HepG2 (cell line): ENCODE data around the gene DRG1. TPM values are rescaled to one million over a fixed set of nuclear protein-coding genes. Genes with fewer than 3 reads are reported as not detected.
A peak's percentile ranks its signal among the peaks of the same experiment; 100 is the strongest.

Experiments used
- AFF4 ChIP-seq: sonication (generic); formaldehyde crosslinking; IDR thresholded peaks from 2 replicates; pipeline ENCODE4 v1.4.0; 2020; ENCODE audit warnings: missing genetic modification reagents
- ARID2 ChIP-seq: sonication (generic); formaldehyde crosslinking; IDR thresholded peaks from 2 replicates; pipeline ENCODE4 v1.8.1; 2022; ENCODE audit warnings: mild to moderate bottlenecking, missing genetic modification reagents, borderline replicate concordance
- ARNT ChIP-seq: fragments of 450-650 bp; IDR thresholded peaks from 2 replicates; pipeline ENCODE4 v1.6.1; 2017
- CEBPB ChIP-seq: IDR thresholded peaks from 2 replicates; pipeline ENCODE4 v1.6.1; 2011; ENCODE audit warnings: low read depth, low read length, improper control_type of control experiment, borderline replicate concordance
- DR1 ChIP-seq: sonication (generic); formaldehyde crosslinking; IDR thresholded peaks from 2 replicates; pipeline ENCODE4 v1.8.0; 2021; ENCODE audit warnings: mild to moderate bottlenecking, missing genetic modification reagents, inconsistent platforms
- EP300 ChIP-seq, 3 experiments: sonication (generic) in 1 of 3; formaldehyde crosslinking in 1 of 3; IDR thresholded peaks; 2 replicates each; pipeline versions ENCODE4 v1.5.1 to v1.6.1; 2011 to 2020; ENCODE audit warnings: low read depth in 2 of 3, low read length in 2 of 3, borderline replicate concordance in 1 of 3, improper control_type of control experiment in 1 of 3, mild to moderate bottlenecking in 1 of 3, missing genetic modification reagents in 1 of 3, moderate library complexity in 1 of 3
- ERF ChIP-seq: IDR thresholded peaks from 2 replicates; pipeline ENCODE4 v1.6.1; 2018; ENCODE audit warnings: missing biosample characterization, missing genetic modification reagents
- HDAC2 ChIP-seq: sonication (generic); formaldehyde crosslinking; IDR thresholded peaks from 2 replicates; pipeline ENCODE4 v1.4.0; 2020; ENCODE audit warnings: missing genetic modification reagents
- NFATC3 ChIP-seq: sonication (generic); formaldehyde crosslinking; IDR thresholded peaks from 2 replicates; pipeline ENCODE4 v1.5.1; 2020; ENCODE audit warnings: mild to moderate bottlenecking, missing genetic modification reagents
- POLR2G ChIP-seq: fragments of 200-400 bp; formaldehyde crosslinking; IDR thresholded peaks from 2 replicates; pipeline ENCODE4 v1.6.1; 2018; ENCODE audit warnings: mild to moderate bottlenecking, low read depth, low read length, moderate library complexity
- RBM39 ChIP-seq: fragments of 200-400 bp; formaldehyde crosslinking; IDR thresholded peaks from one replicate; pipeline ENCODE4 v1.6.1; 2018; ENCODE audit warnings: antibody characterized with exemption, mild to moderate bottlenecking, low read depth, low read length; ENCODE audit not compliant: poor library complexity, severe bottlenecking
- SMC3 ChIP-seq: IDR thresholded peaks from 2 replicates; pipeline ENCODE4 v1.6.1; 2011; ENCODE audit warnings: low read length, improper control_type of control experiment
- TBL1XR1 ChIP-seq: fragments of 150-350 bp; IDR thresholded peaks from 2 replicates; pipeline ENCODE4 v1.6.1; 2014; ENCODE audit warnings: borderline replicate concordance, low read length; ENCODE audit not compliant: partially characterized antibody
- TGIF2 ChIP-seq: IDR thresholded peaks from 2 replicates; pipeline ENCODE4 v1.6.1; 2016; ENCODE audit warnings: control low read depth, missing compliant biosample characterization
- ZBTB26 ChIP-seq: IDR thresholded peaks from 2 replicates; pipeline ENCODE4 v1.6.1; 2016; ENCODE audit warnings: missing compliant biosample characterization, missing genetic modification reagents, borderline replicate concordance
- ZBTB44 ChIP-seq: sonication (generic); formaldehyde crosslinking; IDR thresholded peaks from 2 replicates; pipeline ENCODE4 v1.4.0; 2020; ENCODE audit warnings: missing genetic modification reagents
- ZKSCAN8 ChIP-seq: IDR thresholded peaks from 2 replicates; pipeline ENCODE4 v1.6.1; 2016; ENCODE audit warnings: borderline replicate concordance, missing genetic modification reagents, missing compliant biosample characterization
- ZNF282 ChIP-seq: fragments of 450-650 bp; IDR thresholded peaks from 2 replicates; pipeline ENCODE4 v1.6.1; 2018; ENCODE audit not compliant: partially characterized antibody
- ZNF446 ChIP-seq: sonication (generic); formaldehyde crosslinking; IDR thresholded peaks from 2 replicates; pipeline ENCODE4 v1.5.0; 2020; ENCODE audit warnings: mild to moderate bottlenecking, missing genetic modification reagents
- ZNF724P ChIP-seq: sonication (generic); formaldehyde crosslinking; IDR thresholded peaks from 2 replicates; pipeline ENCODE4 v1.8.0; 2022; ENCODE audit warnings: missing genetic modification reagents, borderline replicate concordance
- ZNF746 ChIP-seq: sonication (generic); formaldehyde crosslinking; IDR thresholded peaks from 2 replicates; pipeline ENCODE4 v1.8.0; 2022; ENCODE audit warnings: mild to moderate bottlenecking, missing genetic modification reagents
- ZNF772 ChIP-seq: sonication (generic); formaldehyde crosslinking; IDR thresholded peaks from 2 replicates; pipeline ENCODE4 v1.5.0; 2020; ENCODE audit warnings: mild to moderate bottlenecking, missing genetic modification reagents
- ZNF841 ChIP-seq: sonication (generic); formaldehyde crosslinking; IDR thresholded peaks from 2 replicates; pipeline ENCODE4 v1.8.1; 2023; ENCODE audit warnings: missing genetic modification reagents, borderline replicate concordance
- polyA plus RNA-seq, 8 experiments: library from polyadenylated mRNA; depleted of rRNA in 3 of 8; stranded (reverse) in 7 of 8; unstranded in 1 of 8; fragments of >200 nt; fragmentation: Illumina TruSeq in 4 of 8; extraction: Trizol in 4 of 8; gene quantifications; 2 replicates each; pipeline versions ENCODE4 v1.2.1 to v1.2.3, GENCODE V29; 2011 to 2016; ENCODE audit warnings: low read depth in 4 of 8, missing spikeins in 1 of 8, mixed read lengths in 1 of 8; ENCODE audit not compliant: insufficient read depth in 1 of 8
- total RNA-seq, 5 experiments: library from RNA; depleted of rRNA; stranded (reverse); fragments of >200 nt; fragmentation: Illumina TruSeq; extraction: Trizol; gene quantifications; 2 replicates each; pipeline ENCODE4 v1.2.3, GENCODE V29; 2016; ENCODE audit warnings: low read depth in 1 of 5

The DRG1 gene
- total and polyA plus RNA-seq, 2 of the 13 experiments (the other 11 are each of a cell fraction or from before 2014, with no cell fraction given), result 59.0 to 94.8 TPM

- TF ChIP-seq RBM39 (peak; percentile 84), ZNF746 (CRISPR knock-in tag) (no peak), NFATC3 (CRISPR knock-in tag) (0 out of 2 replicates have a peak, but pooled peaks have one; percentile 19), ZNF282 (no peak), ZNF772 (peak; percentile 78), ZKSCAN8 (CRISPR knock-in tag) (0 out of 2 replicates have a peak, but pooled peaks have one; percentile 19), ZNF724P (CRISPR knock-in tag) (peak; percentile 67; the same call in 1 of the 2 replicates), HDAC2 (CRISPR knock-in tag) (peak; percentile 61; the same call in 1 of the 2 replicates), ARID2 (CRISPR knock-in tag) (no peak), TBL1XR1 (peak; percentile 43), CEBPB (no peak), ERF (CRISPR knock-in tag) (peak; percentile 58; the same call in 1 of the 2 replicates), AFF4 (CRISPR knock-in tag) (0 out of 2 replicates have a peak, but pooled peaks have one; percentile 25), ZNF841 (CRISPR knock-in tag) (peak; percentile 79; the same call in 1 of the 2 replicates), EP300 (IDR thresholded peaks at IDR 0.05; ENCODE audit: low read depth in 2 of 2, low read length in 2 of 2) (peak in 1 of 2 experiments; percentile 55; a peak in 2 of 4 replicates), EP300 (CRISPR knock-in tag; IDR thresholded peaks at IDR 0.05; ENCODE audit: borderline replicate concordance) (no peak), DR1 (CRISPR knock-in tag) (peak; percentile 72), ZBTB26 (CRISPR knock-in tag) (peak; percentile 56; the same call in 1 of the 2 replicates), ARNT (no peak), SMC3 (no peak), ZNF446 (CRISPR knock-in tag) (peak; percentile 62), POLR2G (peak; percentile 97), ZBTB44 (CRISPR knock-in tag) (no peak; the same call in 1 of the 2 replicates), TGIF2 (CRISPR knock-in tag) (no peak)
Measured at GRCh38 chr22:31399211-31400022, at the start of gene DRG1 (continued).
